Measurements from ENCODE around the gene L3MBTL4. TPM values are rescaled to one million over a fixed set of nuclear protein-coding genes. Genes with fewer than 3 reads are reported as not detected.
A peak's percentile ranks its signal among the peaks of the same experiment; 100 is the strongest.

L3MBTL4 gene
- total RNA-seq, 1 experiment from 2014 or later, result 0.87 TPM

- BruUV-seq (replicated peaks), result no TSS peak
- peak; percentile 89 for ATAC-seq
- Histone ChIP-seq H3K27ac (ENCODE audit: low read length) (no peak overlapping the region), H3K4me1 (ENCODE audit: control insufficient read depth, insufficient read depth, low read length) (no peaks in the 10 kb centered on the region), H3K9me3 (ENCODE audit: control insufficient read depth, insufficient read depth, low read depth, low read length) (no peaks in the 10 kb centered on the region), H3K4me3 (ENCODE audit: low read depth in 2 of 2, low read length in 2 of 2) (peak overlapping the region in 1 of 2 experiments; percentile 10; a peak in 2 of 4 replicates), H3K27me3 (ENCODE audit: control insufficient read depth, insufficient read depth, low read length) (no peaks in the 10 kb centered on the region), H3K36me3 (ENCODE audit: control insufficient read depth, insufficient read depth, low read length) (no peaks in the 10 kb centered on the region)
- CTCF ChIA-PET, result no interaction called here
- TF ChIP-seq, protein P1, sequence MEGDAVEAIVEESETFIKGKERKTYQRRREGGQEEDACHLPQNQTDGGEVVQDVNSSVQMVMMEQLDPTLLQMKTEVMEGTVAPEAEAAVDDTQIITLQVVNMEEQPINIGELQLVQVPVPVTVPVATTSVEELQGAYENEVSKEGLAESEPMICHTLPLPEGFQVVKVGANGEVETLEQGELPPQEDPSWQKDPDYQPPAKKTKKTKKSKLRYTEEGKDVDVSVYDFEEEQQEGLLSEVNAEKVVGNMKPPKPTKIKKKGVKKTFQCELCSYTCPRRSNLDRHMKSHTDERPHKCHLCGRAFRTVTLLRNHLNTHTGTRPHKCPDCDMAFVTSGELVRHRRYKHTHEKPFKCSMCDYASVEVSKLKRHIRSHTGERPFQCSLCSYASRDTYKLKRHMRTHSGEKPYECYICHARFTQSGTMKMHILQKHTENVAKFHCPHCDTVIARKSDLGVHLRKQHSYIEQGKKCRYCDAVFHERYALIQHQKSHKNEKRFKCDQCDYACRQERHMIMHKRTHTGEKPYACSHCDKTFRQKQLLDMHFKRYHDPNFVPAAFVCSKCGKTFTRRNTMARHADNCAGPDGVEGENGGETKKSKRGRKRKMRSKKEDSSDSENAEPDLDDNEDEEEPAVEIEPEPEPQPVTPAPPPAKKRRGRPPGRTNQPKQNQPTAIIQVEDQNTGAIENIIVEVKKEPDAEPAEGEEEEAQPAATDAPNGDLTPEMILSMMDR (IDR thresholded peaks at IDR 0.05), result no peak
- TF ChIP-seq SIN3A (IDR thresholded peaks at IDR 0.05; ENCODE audit: borderline replicate concordance, insufficient read depth, low read depth, low read length) (no peak), TCF7L2 (IDR thresholded peaks at IDR 0.05; ENCODE audit: low read depth, low read length) (no peak), REST (IDR thresholded peaks at IDR 0.05; ENCODE audit: insufficient read depth in 1 of 2, low read depth in 2 of 2, low read length in 1 of 2) (no peak), POLR2AphosphoS5 (IDR thresholded peaks at IDR 0.05; ENCODE audit: low read depth, low read length) (no peak)
- peak; percentile 43 for DNase-seq (ENCODE audit: low read depth, low spot score)
- in situ Hi-C loops (cut with HindIII; ENCODE audit: low pct_unique_long_range_greater_than_20kb, low sequenced_read_pairs) (no loop called here), intact Hi-C loops (cut with micrococcal nuclease; ENCODE audit: unreplicated experiment) (no loop called here)
- POLR2A ChIA-PET, result no interaction called here
Measured at GRCh38 chr18:6055711-6056110, 359.0 kb downstream of the L3MBTL4 start.

DNA sequence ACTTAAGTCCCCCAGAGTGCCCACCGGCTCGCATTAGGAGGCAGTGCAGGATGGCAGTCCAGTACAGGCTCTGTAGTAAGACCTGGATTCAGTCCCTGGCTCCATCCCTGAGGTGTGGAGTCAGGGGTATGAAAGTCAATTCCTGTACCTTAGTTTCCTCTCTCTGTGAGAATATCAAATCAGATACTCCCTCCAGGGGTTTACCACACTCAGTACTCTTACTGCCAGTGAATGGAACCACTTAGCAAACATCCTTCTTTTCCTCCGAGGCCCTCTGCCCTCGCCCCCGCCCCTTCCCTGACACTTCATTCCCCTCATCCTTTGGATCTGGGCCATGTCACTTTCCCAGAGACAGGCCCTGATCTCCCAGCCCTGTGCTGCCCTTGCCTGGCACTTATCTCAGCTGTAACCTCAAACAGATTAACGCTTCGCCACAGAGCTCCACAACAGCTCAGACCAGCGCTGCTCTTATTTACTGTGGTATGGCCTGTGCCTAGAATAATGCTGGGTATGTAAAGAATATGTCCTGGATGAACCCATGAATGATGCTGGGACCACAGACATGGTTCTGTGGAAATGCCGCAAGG lies 360.4 kb downstream of the L3MBTL4 start:
- no peaks in the 10 kb centered on the region for H3K4me1 ChIP-seq (ENCODE audit: control insufficient read depth, insufficient read depth, low read length)
- H3K9me3 ChIP-seq (ENCODE audit: control insufficient read depth, insufficient read depth, low read depth, low read length), result no peaks in the 10 kb centered on the region
- in situ Hi-C loops (cut with HindIII; ENCODE audit: low pct_unique_long_range_greater_than_20kb, low sequenced_read_pairs) (no loop called here), intact Hi-C loops (cut with micrococcal nuclease; ENCODE audit: unreplicated experiment) (no loop called here)
- ChIA-PET CTCF (no interaction called here), POLR2A (no interaction called here)
- H3K27me3 ChIP-seq (ENCODE audit: control insufficient read depth, insufficient read depth, low read length), result no peaks in the 10 kb centered on the region
- no peaks in the 10 kb centered on the region for H3K36me3 ChIP-seq (ENCODE audit: control insufficient read depth, insufficient read depth, low read length)
- DNase-seq (ENCODE audit: low read depth, low spot score) (no peak), ATAC-seq (no peak)
- no peak overlapping the region for H3K27ac ChIP-seq (ENCODE audit: low read length)
- no TSS peak for BruUV-seq (replicated peaks)
- TF ChIP-seq REST (IDR thresholded peaks at IDR 0.05; ENCODE audit: insufficient read depth in 1 of 2, low read depth in 2 of 2, low read length in 1 of 2) (no peak), POLR2AphosphoS5 (IDR thresholded peaks at IDR 0.05; ENCODE audit: low read depth, low read length) (no peak), TCF7L2 (IDR thresholded peaks at IDR 0.05; ENCODE audit: low read depth, low read length) (no peak), SIN3A (IDR thresholded peaks at IDR 0.05; ENCODE audit: borderline replicate concordance, insufficient read depth, low read depth, low read length) (no peak)
- TF ChIP-seq, protein P1 (IDR thresholded peaks at IDR 0.05), result no peak
- H3K4me3 ChIP-seq (ENCODE audit: low read depth in 2 of 2, low read length in 2 of 2), result no peak overlapping the region

All from Panc1 (cell line).